WTC11 (cell line): Measurements from ENCODE around the gene HNRNPH2.

Experiments used
- E2F1 ChIP-seq: sonication (generic); formaldehyde crosslinking; IDR thresholded peaks from 2 replicates; pipeline ENCODE4 v1.8.0; 2022; ENCODE audit warnings: mild to moderate bottlenecking, missing genetic modification reagents
- ESRRA ChIP-seq: sonication (generic); formaldehyde crosslinking; IDR thresholded peaks from 2 replicates; pipeline ENCODE4 v1.8.1; 2022; ENCODE audit warnings: mild to moderate bottlenecking, missing genetic modification reagents, borderline replicate concordance
- JUN ChIP-seq: sonication (generic); formaldehyde crosslinking; IDR thresholded peaks from 2 replicates; pipeline ENCODE4 v1.8.0; 2023; ENCODE audit warnings: mild to moderate bottlenecking, missing genetic modification reagents
- MLX ChIP-seq: sonication (generic); formaldehyde crosslinking; IDR thresholded peaks from 2 replicates; pipeline ENCODE4 v1.8.1; 2023; ENCODE audit warnings: mild to moderate bottlenecking, missing genetic modification reagents, moderate library complexity
- NR1H2 ChIP-seq: sonication (generic); formaldehyde crosslinking; IDR thresholded peaks from 2 replicates; pipeline ENCODE4 v1.9.0; 2021; ENCODE audit warnings: mild to moderate bottlenecking, moderate library complexity, missing genetic modification reagents
- RELA ChIP-seq: sonication (generic); formaldehyde crosslinking; IDR thresholded peaks from 2 replicates; pipeline ENCODE4 v1.8.1; 2022; ENCODE audit warnings: missing genetic modification reagents, mild to moderate bottlenecking, borderline replicate concordance
- SMAD3 ChIP-seq: sonication (generic); formaldehyde crosslinking; IDR thresholded peaks from 2 replicates; pipeline ENCODE4 v1.8.0; 2022; ENCODE audit warnings: missing genetic modification reagents, mild to moderate bottlenecking, borderline replicate concordance
- TEAD1 ChIP-seq: sonication (generic); formaldehyde crosslinking; IDR thresholded peaks from 2 replicates; pipeline ENCODE4 v1.8.0; 2022; ENCODE audit warnings: mild to moderate bottlenecking, missing genetic modification reagents
- USF2 ChIP-seq: sonication (generic); formaldehyde crosslinking; IDR thresholded peaks from 2 replicates; pipeline ENCODE4 v1.8.1; 2023; ENCODE audit warnings: mild to moderate bottlenecking, missing genetic modification reagents, moderate library complexity
- ZBTB43 ChIP-seq: sonication (generic); formaldehyde crosslinking; IDR thresholded peaks from 2 replicates; pipeline ENCODE4 v1.8.1; 2023; ENCODE audit warnings: mild to moderate bottlenecking, missing genetic modification reagents
- TF ChIP-seq, protein P1 (sequence below): fragments of 200-600 bp; IDR thresholded peaks from 2 replicates; pipeline ENCODE4 v1.8.0; 2022; ENCODE audit warnings: antibody characterized with exemption
- TF ChIP-seq, protein P2 (sequence below): sonication (generic); formaldehyde crosslinking; IDR thresholded peaks from 2 replicates; pipeline ENCODE4 v1.8.0; 2022; ENCODE audit warnings: missing genetic modification reagents

DNA sequence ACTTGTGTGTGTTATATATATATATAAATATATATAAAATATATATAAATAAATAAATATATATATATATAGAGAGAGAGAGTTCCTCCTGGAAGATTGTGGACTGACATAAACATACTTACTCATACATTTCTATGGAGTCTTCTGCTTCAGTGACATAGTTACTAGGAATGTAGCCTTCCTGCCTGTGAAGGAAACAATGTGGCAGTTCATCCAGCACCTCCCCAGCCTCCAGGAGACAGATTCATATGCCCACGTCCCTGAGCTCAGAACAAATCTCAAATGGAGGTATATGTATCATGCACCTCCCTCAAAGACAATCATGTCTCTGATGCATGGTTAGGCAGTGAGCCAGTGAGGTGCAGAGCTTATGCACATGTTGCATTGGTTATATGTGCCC lies 48.1 kb upstream of the HNRNPH2 start:
- no peak for TF ChIP-seq SMAD3 (CRISPR knock-in tag)
- TF ChIP-seq, protein P1, sequence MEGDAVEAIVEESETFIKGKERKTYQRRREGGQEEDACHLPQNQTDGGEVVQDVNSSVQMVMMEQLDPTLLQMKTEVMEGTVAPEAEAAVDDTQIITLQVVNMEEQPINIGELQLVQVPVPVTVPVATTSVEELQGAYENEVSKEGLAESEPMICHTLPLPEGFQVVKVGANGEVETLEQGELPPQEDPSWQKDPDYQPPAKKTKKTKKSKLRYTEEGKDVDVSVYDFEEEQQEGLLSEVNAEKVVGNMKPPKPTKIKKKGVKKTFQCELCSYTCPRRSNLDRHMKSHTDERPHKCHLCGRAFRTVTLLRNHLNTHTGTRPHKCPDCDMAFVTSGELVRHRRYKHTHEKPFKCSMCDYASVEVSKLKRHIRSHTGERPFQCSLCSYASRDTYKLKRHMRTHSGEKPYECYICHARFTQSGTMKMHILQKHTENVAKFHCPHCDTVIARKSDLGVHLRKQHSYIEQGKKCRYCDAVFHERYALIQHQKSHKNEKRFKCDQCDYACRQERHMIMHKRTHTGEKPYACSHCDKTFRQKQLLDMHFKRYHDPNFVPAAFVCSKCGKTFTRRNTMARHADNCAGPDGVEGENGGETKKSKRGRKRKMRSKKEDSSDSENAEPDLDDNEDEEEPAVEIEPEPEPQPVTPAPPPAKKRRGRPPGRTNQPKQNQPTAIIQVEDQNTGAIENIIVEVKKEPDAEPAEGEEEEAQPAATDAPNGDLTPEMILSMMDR: no peak
- no peak for TF ChIP-seq JUN (CRISPR knock-in tag)
- TF ChIP-seq E2F1 (CRISPR knock-in tag): no peak
- TF ChIP-seq RELA (CRISPR knock-in tag): no peak
- no peak for TF ChIP-seq NR1H2 (CRISPR knock-in tag)
- TF ChIP-seq MLX (CRISPR knock-in tag): no peak
- TF ChIP-seq, protein P2, sequence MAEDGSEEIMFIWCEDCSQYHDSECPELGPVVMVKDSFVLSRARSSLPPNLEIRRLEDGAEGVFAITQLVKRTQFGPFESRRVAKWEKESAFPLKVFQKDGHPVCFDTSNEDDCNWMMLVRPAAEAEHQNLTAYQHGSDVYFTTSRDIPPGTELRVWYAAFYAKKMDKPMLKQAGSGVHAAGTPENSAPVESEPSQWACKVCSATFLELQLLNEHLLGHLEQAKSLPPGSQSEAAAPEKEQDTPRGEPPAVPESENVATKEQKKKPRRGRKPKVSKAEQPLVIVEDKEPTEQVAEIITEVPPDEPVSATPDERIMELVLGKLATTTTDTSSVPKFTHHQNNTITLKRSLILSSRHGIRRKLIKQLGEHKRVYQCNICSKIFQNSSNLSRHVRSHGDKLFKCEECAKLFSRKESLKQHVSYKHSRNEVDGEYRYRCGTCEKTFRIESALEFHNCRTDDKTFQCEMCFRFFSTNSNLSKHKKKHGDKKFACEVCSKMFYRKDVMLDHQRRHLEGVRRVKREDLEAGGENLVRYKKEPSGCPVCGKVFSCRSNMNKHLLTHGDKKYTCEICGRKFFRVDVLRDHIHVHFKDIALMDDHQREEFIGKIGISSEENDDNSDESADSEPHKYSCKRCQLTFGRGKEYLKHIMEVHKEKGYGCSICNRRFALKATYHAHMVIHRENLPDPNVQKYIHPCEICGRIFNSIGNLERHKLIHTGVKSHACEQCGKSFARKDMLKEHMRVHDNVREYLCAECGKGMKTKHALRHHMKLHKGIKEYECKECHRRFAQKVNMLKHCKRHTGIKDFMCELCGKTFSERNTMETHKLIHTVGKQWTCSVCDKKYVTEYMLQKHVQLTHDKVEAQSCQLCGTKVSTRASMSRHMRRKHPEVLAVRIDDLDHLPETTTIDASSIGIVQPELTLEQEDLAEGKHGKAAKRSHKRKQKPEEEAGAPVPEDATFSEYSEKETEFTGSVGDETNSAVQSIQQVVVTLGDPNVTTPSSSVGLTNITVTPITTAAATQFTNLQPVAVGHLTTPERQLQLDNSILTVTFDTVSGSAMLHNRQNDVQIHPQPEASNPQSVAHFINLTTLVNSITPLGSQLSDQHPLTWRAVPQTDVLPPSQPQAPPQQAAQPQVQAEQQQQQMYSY (CRISPR knock-in tag): no peak
- TF ChIP-seq ZBTB43 (CRISPR knock-in tag): no peak
- no peak for TF ChIP-seq TEAD1 (CRISPR knock-in tag)
- TF ChIP-seq USF2 (CRISPR knock-in tag): no peak
- TF ChIP-seq ESRRA (CRISPR knock-in tag): no peak
